Activated CD4-positive, alpha-beta T cell treated with anti-CD3 and anti-CD28 coated beads, Interleukin-2, amount 50 U/mL, for 1 hour (primary cell): Measurements from ENCODE around the gene GID8.

ENCODE experiments used
- DNase-seq: peaks from one replicate; pipeline ENCODE4 v3.0.0-alpha.2; 2020

Gene GID8

DNA sequence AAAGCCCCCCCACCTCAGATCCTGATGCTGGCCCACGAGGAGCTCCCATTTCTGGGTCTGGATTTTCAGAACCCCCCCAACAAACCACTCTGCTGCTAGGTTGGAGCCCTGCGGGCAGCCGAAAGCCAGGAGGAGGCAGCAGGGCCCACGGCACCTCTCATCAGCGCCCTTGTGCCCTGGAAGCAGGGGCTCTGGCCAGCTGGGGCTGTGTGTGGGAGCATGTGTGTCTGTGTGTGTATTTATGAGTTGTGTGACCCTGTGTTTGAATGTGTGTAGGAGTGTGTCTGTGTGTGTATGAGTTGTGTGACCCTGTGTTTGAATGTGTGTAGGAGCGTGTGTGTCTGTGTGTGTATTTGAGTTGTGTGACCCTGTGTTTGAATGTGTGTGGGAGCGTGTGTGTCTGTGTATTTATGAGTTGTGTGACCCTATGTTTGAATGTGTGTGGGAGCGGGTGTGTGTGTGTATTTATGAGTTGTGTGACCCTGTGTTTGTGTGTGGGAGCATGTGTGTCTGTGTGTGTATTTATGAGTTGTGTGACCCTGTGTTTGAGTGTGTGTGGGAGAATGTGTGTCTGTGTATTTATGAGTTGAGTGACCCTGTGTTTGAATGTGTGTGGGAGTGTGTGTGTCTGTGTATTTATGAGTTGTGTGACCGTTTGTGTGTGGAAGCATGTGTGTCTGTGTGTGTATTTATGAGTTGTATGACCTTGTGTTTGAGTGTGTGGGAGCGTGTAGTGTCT, 33.4 kb downstream of the GID8 start:
- no peak for DNase-seq

DNA sequence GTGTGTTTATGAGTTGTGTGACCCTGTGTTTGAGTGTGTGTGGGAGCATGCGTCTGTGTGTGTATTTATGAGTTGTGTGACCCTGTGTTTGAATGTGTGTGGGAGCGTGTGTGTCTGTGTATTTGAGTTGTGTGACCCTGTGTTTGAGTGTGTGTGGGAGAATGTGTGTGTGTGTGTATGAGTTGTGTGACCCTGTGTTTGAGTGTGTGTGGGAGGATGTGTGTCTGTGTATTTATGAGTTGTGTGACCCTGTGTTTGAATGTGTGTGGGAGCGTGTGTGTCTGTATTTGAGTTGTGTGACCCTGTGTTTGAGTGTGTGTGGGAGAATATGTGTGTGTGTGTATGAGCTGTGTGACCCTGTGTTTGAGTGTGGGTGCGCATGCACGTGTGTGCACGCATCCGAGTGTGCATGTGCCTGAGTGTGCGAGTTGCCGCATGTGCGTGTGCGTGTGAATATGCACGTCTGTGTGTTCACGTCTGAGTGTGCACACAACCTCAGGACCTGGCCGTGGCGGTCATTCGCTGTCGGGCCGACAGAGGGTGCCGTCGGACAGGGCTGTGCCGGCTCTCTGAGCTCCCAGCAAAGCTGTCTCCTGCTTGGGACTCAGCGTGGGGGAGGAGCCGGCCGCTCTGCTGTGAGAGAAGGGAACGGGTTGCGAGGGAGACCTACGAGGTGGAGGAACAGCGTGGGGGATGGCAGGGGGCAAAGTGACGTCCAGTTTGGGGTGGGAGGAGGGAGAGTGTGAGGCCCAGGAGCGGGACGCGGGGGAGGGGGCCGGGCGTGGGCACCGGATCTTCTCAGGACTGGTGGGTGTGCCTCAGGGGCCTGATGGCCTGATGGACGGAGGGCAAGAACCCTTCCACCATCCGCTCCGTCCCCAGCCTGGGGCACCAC, 34.2 kb downstream of the GID8 start:
- DNase-seq: peak; percentile 88

DNA sequence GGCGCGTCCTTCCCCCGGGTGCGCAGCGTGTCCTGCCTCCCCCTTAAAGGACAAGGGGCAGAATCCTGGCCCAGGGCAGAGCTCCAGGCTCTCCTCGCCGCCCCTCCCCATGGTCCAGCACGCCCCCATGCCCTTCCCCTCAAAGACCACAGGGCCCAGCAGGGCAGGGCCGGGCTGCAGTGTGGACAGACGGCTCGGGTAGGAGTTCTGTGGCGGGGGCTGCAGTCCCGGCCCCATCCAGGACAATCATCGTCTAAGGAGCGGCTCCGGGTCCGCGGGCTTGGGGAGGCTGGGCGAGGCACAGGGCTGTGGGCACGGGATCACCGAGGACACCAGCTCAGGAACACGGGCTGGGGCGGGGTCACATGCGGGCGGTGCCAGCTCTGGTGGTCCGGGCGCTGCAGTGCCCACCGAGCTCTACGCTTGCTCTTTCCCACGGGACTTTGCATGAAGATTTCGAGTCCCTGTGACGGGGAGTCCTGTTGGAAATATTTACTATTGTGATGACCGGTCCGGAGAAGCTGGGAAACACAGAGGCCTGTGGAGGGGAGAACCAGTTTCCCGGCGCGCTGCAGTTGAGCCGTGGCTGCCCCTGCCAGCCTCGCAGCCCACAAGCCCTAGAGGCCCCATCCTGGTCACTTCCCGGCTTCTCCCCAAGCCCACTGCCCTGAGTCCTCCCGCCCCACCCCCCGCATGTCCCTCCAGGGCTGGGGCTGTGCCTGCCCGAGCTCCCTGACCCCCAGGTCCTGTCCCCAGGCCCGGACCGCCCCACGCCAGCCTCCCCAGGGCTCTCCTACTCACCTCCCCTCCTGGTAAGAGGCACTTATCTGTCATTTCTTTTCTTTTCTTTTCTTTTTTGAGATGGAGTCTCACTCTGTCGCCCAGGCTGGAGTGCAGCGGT, 35.1 kb downstream of the GID8 start:
- no peak for DNase-seq

DNA sequence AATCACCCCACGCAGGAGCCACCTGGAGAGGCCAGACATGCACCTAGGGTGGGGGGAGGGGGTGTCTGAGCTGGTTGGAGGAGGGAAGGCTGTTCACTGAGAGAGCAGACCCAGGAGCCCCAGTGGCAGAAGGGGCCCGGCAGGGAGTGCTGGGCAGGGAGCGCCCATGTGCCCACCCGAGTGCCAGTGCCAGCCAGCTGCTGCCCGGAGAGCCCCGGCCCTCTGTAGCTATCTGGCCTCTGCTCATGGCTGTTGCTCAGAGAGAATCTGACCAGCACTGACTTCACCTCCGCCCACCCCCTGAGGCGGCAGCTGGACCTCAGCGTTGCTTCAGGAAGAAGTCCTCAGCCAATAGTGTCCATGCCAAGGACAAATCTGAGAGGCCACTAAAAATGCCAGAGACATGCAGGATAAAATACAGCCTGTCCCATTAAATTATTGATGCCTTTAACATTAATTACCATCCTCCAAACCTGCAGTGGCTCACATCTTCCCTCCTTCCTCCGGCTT, 37.4 kb downstream of the GID8 start:
- no peak for DNase-seq

DNA sequence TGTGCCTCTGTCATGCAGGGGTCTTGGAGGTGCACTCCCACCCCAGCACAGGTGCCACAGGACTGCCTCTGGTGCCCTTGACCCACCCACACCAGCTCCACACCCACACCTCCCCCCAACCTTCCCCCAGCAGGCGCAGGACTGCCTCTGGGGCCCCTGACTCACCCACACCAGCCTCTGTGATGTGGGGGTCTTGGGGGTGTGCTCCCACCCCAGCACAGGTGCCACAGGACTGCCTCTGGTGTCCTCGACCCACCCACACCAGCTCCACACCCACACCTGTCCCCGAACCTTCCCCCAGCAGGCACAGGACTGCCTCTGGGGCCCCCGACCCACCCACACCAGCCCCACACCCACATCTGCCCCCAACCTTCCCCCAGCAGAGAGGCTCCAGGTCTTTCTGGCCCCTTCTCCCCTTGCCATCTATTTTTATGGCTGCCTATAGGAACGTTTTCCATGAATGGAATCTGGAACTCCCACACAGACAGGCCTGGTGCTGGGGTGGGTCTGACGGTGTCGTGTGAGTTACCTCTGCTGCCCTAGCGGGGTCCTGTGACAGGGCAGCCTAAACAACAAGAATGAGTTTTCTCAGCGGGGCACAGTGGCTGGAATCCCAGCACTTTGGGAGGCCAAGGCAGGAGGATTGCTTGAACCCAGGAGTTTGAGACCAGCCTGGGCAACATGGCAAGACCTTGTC, 38.0 kb downstream of the GID8 start:
- no peak for DNase-seq

DNA sequence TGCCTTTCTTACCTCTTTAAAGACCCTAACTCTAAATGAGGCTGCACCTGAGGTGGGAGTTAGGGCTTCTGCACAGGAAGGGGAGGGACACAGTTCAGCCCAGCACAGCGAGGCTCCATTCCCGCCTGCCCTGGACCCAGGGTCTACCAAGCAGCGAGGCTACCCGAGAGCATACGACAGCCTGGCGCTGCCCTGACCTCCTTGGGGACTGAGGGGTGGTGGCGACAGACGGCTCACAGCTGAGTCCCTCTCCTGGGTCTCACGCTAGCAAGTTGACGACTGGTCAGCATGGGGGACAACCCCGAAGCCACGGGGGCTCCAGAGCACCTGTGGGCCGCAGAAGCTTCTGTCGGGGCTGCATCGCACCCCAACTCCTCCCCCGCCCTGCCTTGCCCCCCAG, 38.9 kb downstream of the GID8 start:
- DNase-seq: no peak

DNA sequence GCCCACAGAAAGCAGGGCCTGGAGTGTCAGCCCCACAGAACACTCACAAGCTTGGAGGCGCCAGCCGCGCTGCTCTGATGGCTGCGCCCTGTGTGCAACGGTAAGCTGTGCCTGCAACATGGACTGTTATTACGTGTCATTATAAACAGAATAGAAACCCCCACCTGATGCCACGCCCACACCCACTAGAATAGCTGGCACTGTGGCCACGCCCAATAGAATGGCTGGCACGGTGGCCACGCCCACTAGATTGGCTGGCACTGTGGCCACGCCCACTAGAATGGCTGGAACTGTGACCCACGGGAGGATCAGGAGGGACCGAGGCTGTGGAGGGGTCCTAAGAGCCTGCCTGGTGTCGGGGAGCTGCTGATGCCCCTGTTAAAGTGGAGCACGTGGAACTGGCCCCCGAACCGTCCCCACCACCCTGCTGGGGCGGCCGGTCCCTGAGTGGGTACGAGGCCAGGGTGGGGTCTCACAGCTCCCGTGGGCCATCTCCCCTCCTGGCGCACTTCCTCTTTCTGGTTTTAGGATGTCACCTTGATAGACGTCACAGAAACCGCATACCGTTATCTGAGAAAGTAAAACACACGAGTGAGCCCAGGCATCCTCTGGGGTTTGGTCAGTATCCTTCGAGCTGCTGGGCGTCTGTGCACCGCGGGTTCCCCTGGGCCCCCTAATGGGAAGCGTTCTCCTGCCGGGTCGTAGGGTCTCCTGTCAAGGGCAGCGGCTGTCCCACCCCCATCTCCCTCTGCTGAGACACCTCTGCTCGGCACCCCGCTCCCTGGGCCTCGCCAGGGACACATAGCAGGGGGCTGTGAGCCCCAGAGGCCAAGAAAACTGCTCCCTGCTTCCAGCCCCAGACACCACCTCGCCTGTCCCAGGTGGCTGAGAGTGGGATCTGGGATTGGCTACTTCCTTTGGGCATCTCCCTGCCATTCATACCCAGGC, 39.9 kb downstream of the GID8 start:
- DNase-seq: peak; percentile 87

DNA sequence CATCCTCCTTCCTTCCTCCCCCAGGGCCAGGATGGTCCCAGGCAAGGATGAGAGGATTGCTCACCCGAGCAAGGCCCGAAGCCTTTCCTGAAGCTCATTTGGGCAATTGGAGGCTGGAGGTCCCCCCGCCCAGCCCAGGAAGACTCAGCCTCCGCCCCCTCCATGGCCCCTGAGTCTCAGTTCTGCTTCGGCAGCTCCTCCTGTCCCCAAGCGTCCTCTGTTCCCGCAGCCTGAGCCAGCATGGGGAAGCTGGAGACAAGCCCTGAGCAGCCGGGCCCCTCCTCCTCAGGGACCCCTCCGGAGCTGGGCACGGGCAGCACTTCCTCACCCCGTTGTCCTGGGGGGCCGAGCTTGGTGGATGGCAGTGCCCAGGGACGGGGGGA, 40.6 kb downstream of the GID8 start:
- DNase-seq: no peak

DNA sequence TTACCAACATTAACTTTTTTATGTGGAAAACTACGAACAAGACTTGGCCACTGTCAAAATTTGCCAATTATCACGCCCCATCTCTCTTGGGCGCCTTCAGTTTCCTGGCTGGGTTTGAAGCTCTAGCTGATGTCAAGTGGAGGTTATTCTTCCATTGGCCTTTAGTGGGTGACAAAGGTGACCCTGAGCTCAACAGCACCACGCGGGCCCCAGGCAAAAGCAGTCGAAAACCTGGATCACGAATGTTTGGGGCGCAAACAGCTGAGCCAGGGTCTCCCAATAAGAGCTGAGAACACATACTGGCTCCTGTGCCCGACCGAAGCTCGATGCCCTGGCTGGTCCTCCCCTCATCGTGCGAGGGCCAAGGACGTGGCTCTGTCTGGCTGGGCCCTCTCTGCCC, 41.4 kb downstream of the GID8 start:
- DNase-seq: no peak

DNA sequence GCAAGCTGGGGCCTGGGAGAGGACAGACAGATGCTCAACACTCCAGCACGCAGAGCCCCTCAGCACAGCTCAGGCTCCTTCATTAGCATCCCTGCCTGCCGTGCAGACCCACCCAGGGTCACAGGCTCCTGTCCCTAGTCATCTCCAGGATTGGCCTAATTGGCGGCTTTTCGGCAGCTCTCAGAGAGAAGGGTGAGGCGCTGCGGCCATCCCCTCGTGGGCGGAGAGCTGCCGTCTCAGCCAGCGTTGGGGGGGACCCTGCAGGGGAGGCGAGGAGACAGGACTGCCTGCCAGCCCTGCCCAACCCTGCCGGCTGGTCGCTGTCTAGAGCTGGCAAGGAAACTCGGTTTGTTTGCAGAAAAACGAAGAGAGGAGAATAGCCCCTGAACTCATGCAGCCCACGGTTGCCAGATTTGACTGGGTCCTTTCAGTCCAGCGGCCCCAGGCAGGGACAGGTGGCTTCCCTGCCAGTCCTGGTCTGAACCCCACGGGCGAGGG, 42.0 kb downstream of the GID8 start:
- no peak for DNase-seq

DNA sequence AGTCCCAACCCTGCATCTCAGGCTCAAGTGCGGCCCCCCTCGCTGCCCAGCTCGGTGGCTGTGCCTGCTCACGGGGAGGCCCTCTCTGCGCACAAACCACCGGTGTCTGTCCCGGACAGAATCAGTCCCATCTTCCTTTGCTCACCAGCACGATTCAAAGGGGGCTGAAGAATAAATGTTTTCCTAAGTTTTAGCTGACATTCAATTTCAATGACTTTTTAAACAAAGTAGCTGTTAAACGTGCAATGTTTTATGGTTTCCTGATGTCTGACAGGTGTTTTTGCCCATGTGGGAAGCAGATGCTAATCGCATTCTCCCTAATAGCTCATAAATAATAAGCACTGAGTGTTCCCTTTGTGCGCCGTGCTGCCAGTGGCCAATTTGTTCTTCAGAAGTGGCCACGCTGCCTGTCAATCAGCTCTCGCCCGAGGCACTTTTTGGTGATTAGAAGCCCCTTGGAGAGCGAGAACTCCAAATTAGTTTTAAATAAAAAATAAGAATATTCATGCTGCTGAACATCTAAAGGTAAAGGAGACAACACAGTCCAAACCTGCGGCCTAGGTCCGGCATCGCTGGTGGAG, 42.5 kb downstream of the GID8 start:
- DNase-seq: no peak

DNA sequence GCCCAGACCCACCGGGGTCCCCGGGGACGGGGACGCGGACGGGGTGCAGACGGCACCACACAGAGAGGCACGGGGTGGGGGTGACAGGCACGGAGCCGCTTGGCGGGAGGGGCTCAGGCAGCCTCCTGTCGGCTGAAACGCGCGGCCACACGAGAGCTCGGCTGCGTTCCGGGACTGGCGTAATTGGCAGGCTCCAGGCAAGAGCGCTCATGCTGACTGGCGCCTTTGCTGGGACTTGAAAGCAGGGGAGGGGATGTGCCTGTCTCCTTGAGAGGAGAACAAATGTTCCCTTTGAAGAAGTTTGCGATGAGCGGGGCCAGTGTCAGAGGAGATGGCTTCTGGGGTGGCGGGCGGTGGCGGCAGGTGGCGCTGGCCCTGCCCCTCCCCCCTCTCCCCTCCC, 43.0 kb downstream of the GID8 start:
- peak; percentile 63 for DNase-seq

DNA sequence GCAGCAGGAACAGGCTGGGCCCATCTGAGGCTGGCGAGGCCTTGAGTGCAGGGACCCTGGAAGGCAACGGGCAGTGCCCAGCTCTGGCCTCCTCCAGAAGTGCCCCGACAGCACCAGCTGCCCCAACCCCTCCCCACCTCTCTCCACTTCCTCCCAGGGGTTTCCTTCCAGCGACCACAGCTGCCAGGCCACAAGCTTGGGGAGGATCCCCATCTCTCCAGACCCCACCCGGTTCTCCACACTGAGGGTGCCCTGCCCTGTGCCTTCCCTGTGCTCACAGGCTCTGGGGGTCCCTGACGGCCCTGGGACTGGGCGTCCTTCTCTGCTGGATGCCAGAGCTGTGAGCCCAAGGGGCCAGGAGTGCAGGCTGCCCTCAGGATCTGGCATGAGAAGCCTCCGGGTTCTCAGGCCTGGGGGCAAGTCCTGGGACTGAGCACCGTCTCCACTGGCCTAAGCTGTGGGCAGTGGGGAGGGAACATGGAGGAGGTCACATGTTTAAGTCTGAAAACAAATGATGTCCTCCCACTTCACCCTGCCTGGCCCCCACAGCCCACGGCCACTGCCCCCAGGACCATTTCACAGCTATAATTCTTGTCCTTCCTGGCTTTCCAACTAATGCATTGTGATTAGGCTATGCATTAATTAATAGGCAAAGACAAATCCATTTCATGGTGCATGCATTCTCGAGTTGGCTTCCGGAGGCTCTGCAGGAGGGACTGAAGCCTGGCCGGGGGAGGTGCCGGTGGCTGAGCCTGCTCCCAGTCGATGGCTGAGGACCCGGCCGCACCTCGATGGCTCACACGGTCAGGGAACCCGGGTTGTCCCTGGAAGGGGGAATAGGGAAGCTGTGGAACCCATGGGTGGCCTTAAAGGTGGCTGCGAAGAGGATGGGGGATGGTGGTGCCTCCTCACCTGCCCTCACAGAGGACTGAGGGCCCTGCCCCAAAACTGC, 44.5 kb downstream of the GID8 start:
- no peak for DNase-seq

DNA sequence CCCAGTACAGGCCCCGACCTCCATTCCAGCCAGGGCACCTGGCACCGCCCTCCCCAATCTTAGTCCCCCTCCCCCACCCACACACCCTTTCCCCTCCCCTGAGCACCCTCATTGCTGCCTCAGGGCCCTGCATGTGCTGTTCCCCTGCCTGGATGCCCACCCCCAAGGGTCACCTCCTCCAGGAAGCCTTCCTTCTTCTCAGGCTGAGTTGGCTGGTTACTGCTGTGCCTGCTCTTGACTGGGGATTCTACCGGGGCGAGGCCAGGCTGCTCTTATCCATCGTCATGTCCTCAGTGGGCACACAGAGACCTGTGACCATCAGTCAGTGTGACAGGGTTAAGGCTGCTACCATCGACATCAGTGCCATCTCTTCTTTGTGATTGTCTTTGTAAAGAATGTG, 45.3 kb downstream of the GID8 start:
- DNase-seq: no peak

DNA sequence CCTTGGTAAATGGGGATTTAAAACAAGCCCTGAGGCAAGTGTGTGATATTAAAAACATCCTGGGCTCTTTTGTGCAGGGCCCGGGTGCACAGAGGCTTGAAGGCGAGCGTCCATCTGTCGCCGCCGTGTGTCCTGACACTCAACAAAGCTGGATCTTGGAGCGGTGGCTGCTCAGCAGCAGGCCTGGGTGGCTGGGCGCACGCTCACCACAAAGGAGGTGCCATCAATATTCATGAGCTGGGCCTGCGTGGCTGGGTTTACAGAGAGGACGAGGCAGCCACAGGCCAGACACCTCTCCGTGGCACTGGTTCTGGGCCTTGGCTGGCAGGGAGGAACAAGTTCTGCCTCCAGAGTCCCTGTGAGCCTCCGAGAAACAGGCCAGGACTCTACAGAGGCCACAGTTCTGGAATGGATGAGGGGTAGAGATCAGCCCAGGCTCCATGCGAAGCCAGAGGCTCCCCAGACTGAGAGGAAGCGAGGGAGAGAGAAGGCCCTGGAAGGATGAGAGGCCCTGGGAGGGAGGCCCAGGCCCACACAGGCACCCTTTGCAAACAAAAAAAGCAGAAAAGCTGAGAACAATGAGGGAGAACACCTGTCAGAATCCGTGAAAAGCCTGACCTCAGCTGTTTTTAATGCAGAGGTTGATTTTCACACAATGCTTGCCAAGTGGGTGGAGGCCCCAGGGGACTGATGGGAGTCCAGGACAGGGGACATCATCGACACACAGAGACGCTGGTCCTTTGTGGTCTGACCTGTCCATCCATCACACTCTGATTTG, 46.9 kb downstream of the GID8 start:
- DNase-seq: no peak

DNA sequence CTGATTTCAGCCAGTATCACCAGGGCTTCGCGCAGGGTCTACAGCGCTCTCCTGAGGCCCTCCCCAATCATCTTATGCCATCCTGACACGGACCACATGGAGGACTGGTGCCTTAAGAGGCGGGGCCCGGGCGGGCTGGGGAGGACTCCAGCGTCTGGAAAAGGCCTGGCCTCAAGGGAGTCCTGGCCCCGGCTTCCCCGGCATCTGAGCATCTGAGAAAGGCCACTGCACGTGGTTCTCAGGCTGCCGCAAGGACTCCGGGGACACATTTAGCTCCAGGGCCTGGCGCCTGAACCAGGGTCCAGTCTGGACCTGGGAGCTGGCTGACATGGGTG, 47.5 kb downstream of the GID8 start:
- no peak for DNase-seq

DNA sequence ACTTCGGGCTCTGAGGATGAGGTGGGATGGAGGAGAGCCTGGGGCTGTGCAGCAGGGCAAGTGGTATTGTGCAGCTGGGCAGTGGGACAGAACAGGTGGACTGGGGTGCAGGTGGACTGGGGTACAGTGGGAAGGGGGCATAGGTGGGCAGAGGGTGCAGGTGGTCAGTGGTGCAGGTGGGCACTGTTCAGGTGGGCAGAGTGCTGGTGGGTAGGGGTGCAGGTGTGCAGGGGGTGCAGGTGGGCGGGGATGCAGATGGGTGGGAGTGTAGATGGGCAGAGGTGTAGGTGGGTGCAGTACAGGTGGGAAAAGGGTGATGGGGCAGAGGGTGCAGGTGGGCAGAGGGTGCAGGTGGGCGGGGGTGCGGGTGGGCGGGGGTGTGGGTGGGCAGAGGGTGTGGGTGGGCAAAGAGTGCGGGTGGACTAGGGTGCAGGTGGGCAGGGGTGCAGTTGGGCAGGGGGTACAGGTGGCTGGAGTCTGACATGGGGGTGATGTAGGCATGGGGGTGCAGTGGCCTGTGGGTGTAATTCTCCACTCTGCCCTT, 48.4 kb downstream of the GID8 start:
- no peak for DNase-seq

DNA sequence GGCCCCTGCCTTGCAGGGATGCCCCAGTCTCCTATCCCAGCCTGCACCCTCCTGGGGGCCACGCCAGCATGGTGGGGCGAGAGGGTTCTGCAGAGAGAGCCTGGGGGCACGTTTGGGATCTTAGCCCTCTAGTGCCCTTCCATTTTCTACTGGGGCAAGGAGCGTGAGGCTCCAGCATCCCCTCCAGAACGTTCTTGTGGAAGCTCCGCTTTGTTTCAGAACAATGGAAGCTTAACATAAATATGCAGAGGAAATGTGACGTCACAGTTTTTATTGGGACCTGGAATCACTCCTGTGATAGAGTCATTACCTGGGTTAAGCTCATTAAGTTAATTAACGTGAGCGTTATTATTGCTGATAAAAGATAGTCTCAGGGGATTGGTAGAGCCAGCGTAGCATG, 49.2 kb downstream of the GID8 start:
- DNase-seq: no peak

DNA sequence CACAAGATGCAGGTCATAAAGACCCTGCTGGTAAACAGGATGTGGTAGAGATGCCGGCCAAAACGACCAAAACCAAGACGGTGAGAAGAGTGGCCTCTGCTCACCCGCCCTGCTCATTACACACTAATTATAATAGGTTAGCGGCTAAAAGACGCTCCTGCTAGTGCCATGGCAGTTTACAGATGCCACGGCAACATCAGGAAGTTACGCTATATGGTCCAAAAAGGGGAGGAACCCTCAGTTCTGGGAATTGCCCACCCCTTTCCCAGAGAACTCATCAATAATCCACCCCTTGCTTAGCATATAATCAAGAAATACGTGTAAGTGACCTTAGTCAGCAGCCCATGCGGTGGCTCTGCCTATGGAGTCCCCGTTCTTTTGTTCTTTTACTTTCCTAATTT, 51.3 kb downstream of the GID8 start:
- no peak for DNase-seq
